Endodermal cell (in vitro differentiated cells): ENCODE data around the gene KIFC3. TPM values are rescaled to one million over a fixed set of nuclear protein-coding genes. Genes with fewer than 3 reads are reported as not detected.
"Not testable (repeated sequence)": the region's sequence is repeated elsewhere in the genome, so short reads cannot be mapped to it uniquely, and the experiment has no call there.

Source experiments
- DNase-seq: peaks from one replicate; pipeline ENCODE4 v3.0.0-alpha.2; 2017
- H3K27ac ChIP-seq: 2 replicates; pipeline ENCODE4 v1.5.1; 2013; ENCODE audit warnings: mild to moderate bottlenecking, low read depth, low read length, moderate library complexity
- H3K27me3 ChIP-seq: 2 replicates; pipeline ENCODE4 v1.6.1; 2013; ENCODE audit warnings: mild to moderate bottlenecking, low read length, moderate library complexity; ENCODE audit not compliant: insufficient read depth, control insufficient read depth, poor library complexity, severe bottlenecking
- H3K36me3 ChIP-seq: 2 replicates; pipeline ENCODE4 v1.7.0; 2013; ENCODE audit warnings: mild to moderate bottlenecking, low read length, moderate library complexity; ENCODE audit not compliant: control insufficient read depth, insufficient read depth
- H3K4me1 ChIP-seq: one replicate; pipeline ENCODE4 v1.7.0; 2013; ENCODE audit warnings: low read length; ENCODE audit not compliant: control insufficient read depth, insufficient read depth
- H3K4me3 ChIP-seq: 2 replicates; pipeline ENCODE4 v1.5.1; 2013; ENCODE audit warnings: mild to moderate bottlenecking, low read length, moderate library complexity
- H3K9ac ChIP-seq: 2 replicates; pipeline ENCODE4 v1.6.1; 2013; ENCODE audit warnings: mild to moderate bottlenecking, low read length, moderate library complexity; ENCODE audit not compliant: poor library complexity, severe bottlenecking; ENCODE audit errors: extremely low read depth
- H3K9me3 ChIP-seq: 2 replicates; pipeline ENCODE4 v1.6.1; 2013; ENCODE audit warnings: mild to moderate bottlenecking, low read length, moderate library complexity; ENCODE audit not compliant: control insufficient read depth
- H3K27ac Mint-ChIP-seq: 2 replicates; pipeline ENCODE4 v1.8.0; 2020; ENCODE audit warnings: mixed read lengths
- H3K27me3 Mint-ChIP-seq: 2 replicates; pipeline ENCODE4 v1.8.0; 2021; ENCODE audit warnings: mild to moderate bottlenecking, mixed read lengths; ENCODE audit not compliant: insufficient read depth
- H3K36me3 Mint-ChIP-seq: 2 replicates; pipeline ENCODE4 v1.8.0; 2020; ENCODE audit warnings: low read depth, mixed read lengths
- H3K4me1 Mint-ChIP-seq: 2 replicates; pipeline ENCODE4 v1.8.0; 2020; ENCODE audit warnings: mixed read lengths
- H3K4me3 Mint-ChIP-seq: 2 replicates; pipeline ENCODE4 v1.8.0; 2020; ENCODE audit warnings: mild to moderate bottlenecking, moderate library complexity, mixed read lengths
- H3K9me3 Mint-ChIP-seq: 2 replicates; pipeline ENCODE4 v1.8.0; 2020; ENCODE audit warnings: mild to moderate bottlenecking, mixed read lengths
- WGBS, 2 experiments: methylation state at CpG; one replicate each; pipeline versions ENCODE4 v1.1.5 to v1.1.7; 2013; ENCODE audit warnings: missing lambda C conversion rate in 2 of 2, mixed read lengths in 1 of 2; ENCODE audit not compliant: insufficient coverage in 1 of 2, insufficient read length in 1 of 2; 5-methylcytosine and 5-hydroxymethylcytosine counted together
- total RNA-seq, 2 donors: library from RNA; stranded (reverse); fragmentation: NEBNext Ultra II Directional in 1 of 2; extraction: Animal tissue kit (Norgen Biotek cat#: 25700) in 1 of 2; gene quantifications; 2 replicates in 1 of 2; 3 replicates in 1 of 2; pipeline ENCODE4 v1.2.1, GENCODE V29; 2021
- TF ChIP-seq, protein P1 (sequence below): fragments of 200-600 bp; sonication (generic); conservative IDR thresholded peaks from 2 replicates; pipeline ENCODE4 v1.5.0; 2021; ENCODE audit warnings: antibody characterized with exemption, mild to moderate bottlenecking

The KIFC3 gene
- total RNA-seq, 2 donors from 2014 or later = 39.2 to 39.3 TPM

DNA sequence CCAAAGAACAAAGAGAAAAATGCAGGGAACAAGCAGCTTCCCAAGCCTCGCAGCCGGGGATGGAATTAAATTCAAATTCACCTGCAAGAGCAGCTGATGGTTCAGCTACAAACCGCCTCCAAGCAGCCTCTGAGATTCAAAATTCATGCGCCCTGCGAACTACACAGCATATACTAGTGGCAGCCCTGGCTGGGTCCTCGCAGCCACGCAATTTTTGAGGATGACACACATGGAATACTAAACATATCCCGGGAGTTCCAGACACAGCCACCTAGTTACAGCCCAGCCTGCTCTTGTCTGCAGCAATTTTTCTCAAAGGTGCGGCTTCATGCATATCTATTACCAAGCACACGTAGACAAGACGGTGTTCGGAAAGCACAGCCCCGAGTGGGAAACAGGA, 35.9 kb upstream of the KIFC3 start:
- Mint-ChIP-seq H3K4me1 (peaks cover 19% of the 10 kb centered on the region), H3K27ac (no peak overlapping the region), H3K4me3 (no peak overlapping the region), H3K9me3 (no peaks in the 10 kb centered on the region), H3K36me3 (no peaks in the 10 kb centered on the region), H3K27me3 (no peaks in the 10 kb centered on the region)
- Histone ChIP-seq H3K27me3 (no peaks in the 10 kb centered on the region), H3K27ac (peak overlapping the region; percentile 75), H3K9ac (no peak overlapping the region), H3K4me3 (no peak overlapping the region), H3K9me3 (no peaks in the 10 kb centered on the region), H3K4me1 (no peaks in the 10 kb centered on the region), H3K36me3 (no peaks in the 10 kb centered on the region)
- DNase-seq = no peak
- WGBS, 2 experiments = 74 to 85% methylated on average over 13 of the region's 13 CpGs
- TF ChIP-seq, protein P1, sequence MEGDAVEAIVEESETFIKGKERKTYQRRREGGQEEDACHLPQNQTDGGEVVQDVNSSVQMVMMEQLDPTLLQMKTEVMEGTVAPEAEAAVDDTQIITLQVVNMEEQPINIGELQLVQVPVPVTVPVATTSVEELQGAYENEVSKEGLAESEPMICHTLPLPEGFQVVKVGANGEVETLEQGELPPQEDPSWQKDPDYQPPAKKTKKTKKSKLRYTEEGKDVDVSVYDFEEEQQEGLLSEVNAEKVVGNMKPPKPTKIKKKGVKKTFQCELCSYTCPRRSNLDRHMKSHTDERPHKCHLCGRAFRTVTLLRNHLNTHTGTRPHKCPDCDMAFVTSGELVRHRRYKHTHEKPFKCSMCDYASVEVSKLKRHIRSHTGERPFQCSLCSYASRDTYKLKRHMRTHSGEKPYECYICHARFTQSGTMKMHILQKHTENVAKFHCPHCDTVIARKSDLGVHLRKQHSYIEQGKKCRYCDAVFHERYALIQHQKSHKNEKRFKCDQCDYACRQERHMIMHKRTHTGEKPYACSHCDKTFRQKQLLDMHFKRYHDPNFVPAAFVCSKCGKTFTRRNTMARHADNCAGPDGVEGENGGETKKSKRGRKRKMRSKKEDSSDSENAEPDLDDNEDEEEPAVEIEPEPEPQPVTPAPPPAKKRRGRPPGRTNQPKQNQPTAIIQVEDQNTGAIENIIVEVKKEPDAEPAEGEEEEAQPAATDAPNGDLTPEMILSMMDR = no peak

DNA sequence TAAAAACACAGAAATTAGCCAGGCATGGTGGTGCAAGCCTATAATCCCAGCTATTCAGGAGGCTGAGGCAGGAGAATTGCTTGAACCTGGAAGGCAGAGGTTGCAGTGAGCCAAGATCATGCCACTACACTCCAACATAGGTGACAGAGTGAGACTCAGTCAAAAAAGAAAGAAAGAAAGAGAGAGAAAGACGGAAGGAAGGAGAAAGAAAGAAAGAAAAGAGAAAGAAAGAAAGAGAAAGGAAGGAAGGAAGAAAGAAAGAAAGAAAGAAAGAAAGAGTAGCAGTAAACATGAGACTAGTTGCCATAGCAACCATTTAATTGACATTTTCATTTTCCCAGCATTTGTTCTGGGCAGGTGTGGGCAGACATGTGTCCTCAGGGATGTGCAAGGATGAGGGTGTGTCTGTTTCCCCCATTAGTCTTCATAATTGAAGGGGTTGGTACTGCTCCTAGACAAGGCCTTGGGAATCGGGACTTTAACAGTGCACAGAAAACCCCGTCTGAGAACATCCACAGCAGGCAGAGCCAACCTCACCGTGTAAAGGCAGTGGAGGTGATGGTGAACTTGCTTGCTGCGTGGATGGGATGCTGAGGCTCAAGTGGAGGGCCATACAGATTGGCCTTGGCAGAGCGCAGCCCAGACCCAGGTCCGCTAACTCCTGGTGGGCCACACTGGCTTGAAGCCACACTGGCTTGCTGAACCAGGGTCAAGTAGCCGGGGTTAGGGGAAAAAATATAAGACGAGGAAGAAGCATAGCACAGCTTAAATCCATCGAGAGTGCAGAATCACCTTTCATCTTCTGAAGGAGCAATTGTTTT, 35.2 kb upstream of the KIFC3 start:
- Mint-ChIP-seq H3K4me1 (peaks cover 19% of the 10 kb centered on the region), H3K27ac (no peak overlapping the region), H3K27me3 (no peaks in the 10 kb centered on the region), H3K36me3 (no peaks in the 10 kb centered on the region), H3K9me3 (no peaks in the 10 kb centered on the region), H3K4me3 (no peak overlapping the region)
- TF ChIP-seq, protein P1 = no peak
- no peak overlapping the region for H3K4me3 ChIP-seq
- no peak overlapping the region for H3K9ac ChIP-seq
- H3K9me3 ChIP-seq = no peaks in the 10 kb centered on the region
- H3K4me1 ChIP-seq = no peaks in the 10 kb centered on the region
- H3K36me3 ChIP-seq = no peaks in the 10 kb centered on the region
- DNase-seq = no peak
- WGBS, 2 experiments = 87 to 94% methylated on average over 10 of the region's 10 CpGs
- peak overlapping the region; percentile 75 for H3K27ac ChIP-seq
- H3K27me3 ChIP-seq = no peaks in the 10 kb centered on the region

DNA sequence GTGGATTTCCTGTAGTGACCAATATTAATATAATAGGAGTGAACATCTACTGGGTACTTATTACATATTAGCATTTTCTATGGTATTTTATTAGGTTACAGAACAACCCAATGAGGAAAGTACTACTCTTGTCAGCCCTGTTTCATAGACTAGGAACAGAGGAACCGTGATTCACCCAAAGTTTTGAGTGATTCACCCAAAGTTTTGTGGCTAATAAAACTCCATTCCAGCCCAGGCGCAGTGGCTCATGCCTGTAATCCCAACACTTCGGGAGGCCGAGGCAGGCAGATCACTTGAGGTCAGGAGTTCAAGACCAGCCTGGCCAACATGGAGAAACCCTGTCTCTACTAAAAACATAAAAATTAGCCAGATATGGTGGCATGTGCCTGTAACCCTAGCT, 33.1 kb upstream of the KIFC3 start:
- peaks cover 16% of the 10 kb centered on the region for H3K4me1 Mint-ChIP-seq
- DNase-seq, H3K36me3 ChIP-seq, H3K27ac ChIP-seq, H3K4me1 ChIP-seq, H3K4me3 Mint-ChIP-seq, H3K27me3 Mint-ChIP-seq, H3K36me3 Mint-ChIP-seq, H3K9me3 Mint-ChIP-seq, H3K27ac Mint-ChIP-seq, H3K9me3 ChIP-seq, H3K9ac ChIP-seq, H3K4me3 ChIP-seq, H3K27me3 ChIP-seq: not testable (repeated sequence)
- WGBS, 2 experiments = 86 to 93% methylated on average over 3 to 4 of the region's 4 CpGs
